H1 (cell line): ENCODE results near the gene TTC13. TPM values are rescaled to one million over a fixed set of nuclear protein-coding genes. Genes with fewer than 3 reads are reported as not detected.

Source experiments
- CEBPB ChIP-seq: IDR thresholded peaks from 2 replicates; pipeline ENCODE4 v1.6.1; 2012; ENCODE audit warnings: low read depth, low read length
- CHD7 ChIP-seq: fragments of 300-600 bp; sonication (generic); IDR thresholded peaks from 2 replicates; pipeline ENCODE4 v1.7.1; 2012; ENCODE audit warnings: low read length, moderate library complexity, mild to moderate bottlenecking, inconsistent platforms; ENCODE audit not compliant: insufficient replicate concordance
- polyA plus RNA-seq, 7 experiments: library from polyadenylated mRNA; depleted of rRNA in 3 of 7; stranded (reverse) in 5 of 7; unstranded in 2 of 7; fragments of >200 nt in 5 of 7; fragments of 200-250 nt in 2 of 7; gene quantifications; 1 replicate in 5 of 7; 2 replicates in 1 of 7; 4 replicates in 1 of 7; pipeline versions ENCODE4 v1.2.1 to v1.2.3, GENCODE V29; 2011 to 2013; ENCODE audit warnings: missing spikeins in 2 of 7, mixed read lengths in 2 of 7
- total RNA-seq: library from RNA; stranded (reverse); fragmentation: NEBNext Ultra II Directional; extraction: Animal tissue kit (Norgen Biotek cat#: 25700); gene quantifications from 2 replicates; pipeline ENCODE4 v1.2.1, GENCODE V29; 2021

TTC13 gene
- total and polyA plus RNA-seq, 2 of the 8 experiments (the other 6 are each of a cell fraction or from before 2014, with no cell fraction given) = 3.1 to 7.1 TPM

- TF ChIP-seq CHD7 (no peak), CEBPB (no peak)
Observed at GRCh38 chr1:230900984-230901383, 77.7 kb downstream of the TTC13 start (continued).
